PFSK-1 (cell line): ENCODE results near the gene SRSF10.

Experiments used
- FOXP2 ChIP-seq: optimal IDR thresholded peaks from 2 replicates; pipeline ENCODE3; 2011; ENCODE audit warnings: borderline replicate concordance, control low read depth, inconsistent platforms; ENCODE audit not compliant: insufficient read depth; ENCODE audit errors: extremely low read length, extremely low read depth
- POLR2AphosphoS5 ChIP-seq: IDR thresholded peaks from 2 replicates; pipeline ENCODE4 v1.6.1; 2012; ENCODE audit warnings: low read depth, mild to moderate bottlenecking, control low read depth, low read length, moderate library complexity
- REST ChIP-seq, 2 experiments: IDR thresholded peaks; 2 replicates each; pipeline versions ENCODE4 v1.6.1 to v1.8.0; 2011 to 2012; ENCODE audit warnings: low read depth in 2 of 2, low read length in 2 of 2, control low read depth in 1 of 2, inconsistent platforms in 1 of 2, mild to moderate bottlenecking in 1 of 2, moderate library complexity in 1 of 2; ENCODE audit not compliant: insufficient read depth in 1 of 2
- SIN3A ChIP-seq: IDR thresholded peaks from 2 replicates; pipeline ENCODE4 v1.6.1; 2012; ENCODE audit warnings: mild to moderate bottlenecking, low read length, moderate library complexity, borderline replicate concordance; ENCODE audit not compliant: insufficient read depth
- TAF1 ChIP-seq: IDR thresholded peaks from 2 replicates; pipeline ENCODE4 v1.6.1; 2012; ENCODE audit warnings: low read length, control low read depth, borderline replicate concordance; ENCODE audit not compliant: insufficient read depth

Gene SRSF10

GRCh38 chr1:23984417-23985186, 4.5 kb upstream of the SRSF10 start:
- TF ChIP-seq TAF1, result no peak
- TF ChIP-seq POLR2AphosphoS5, result no peak
- TF ChIP-seq SIN3A, result no peak
- TF ChIP-seq REST (IDR thresholded peaks at IDR 0.05; ENCODE audit: insufficient read depth in 1 of 2, low read depth in 2 of 2, low read length in 2 of 2), result no peak
- TF ChIP-seq FOXP2, result no peak

GRCh38 chr1:23980728-23981070, 572 bp upstream of the SRSF10 start:
- no peak for TF ChIP-seq FOXP2
- TF ChIP-seq TAF1, result no peak
- TF ChIP-seq REST (IDR thresholded peaks at IDR 0.05; ENCODE audit: insufficient read depth in 1 of 2, low read depth in 2 of 2, low read length in 2 of 2), result no peak
- no peak for TF ChIP-seq SIN3A
- no peak for TF ChIP-seq POLR2AphosphoS5

GRCh38 chr1:23979387-23979880, 693 bp downstream of the SRSF10 start:
- no peak for TF ChIP-seq FOXP2
- no peak for TF ChIP-seq SIN3A
- TF ChIP-seq REST (IDR thresholded peaks at IDR 0.05; ENCODE audit: insufficient read depth in 1 of 2, low read depth in 2 of 2, low read length in 2 of 2), result no peak
- no peak for TF ChIP-seq TAF1

- no peak for TF ChIP-seq SIN3A
- no peak for TF ChIP-seq POLR2AphosphoS5
- TF ChIP-seq REST (IDR thresholded peaks at IDR 0.05; ENCODE audit: insufficient read depth in 1 of 2, low read depth in 2 of 2, low read length in 2 of 2), result no peak
- no peak for TF ChIP-seq TAF1
- TF ChIP-seq FOXP2, result no peak
Measured at GRCh38 chr1:23978805-23979204, 1.3 kb downstream of the SRSF10 start.

GRCh38 chr1:23977854-23978191, 2.3 kb downstream of the SRSF10 start:
- TF ChIP-seq REST (IDR thresholded peaks at IDR 0.05; ENCODE audit: insufficient read depth in 1 of 2, low read depth in 2 of 2, low read length in 2 of 2), result no peak
- TF ChIP-seq SIN3A, result no peak
- TF ChIP-seq TAF1, result no peak
- TF ChIP-seq FOXP2, result no peak
